SJCRH30 (cell line): ENCODE results near the gene STAT4. TPM values are rescaled to one million over a fixed set of nuclear protein-coding genes. Genes with fewer than 3 reads are reported as not detected.

Experiments
- DNase-seq, 2 experiments: peaks; one replicate each; pipeline ENCODE4 v3.0.0-alpha.2; 2015 to 2020
- H3K27ac ChIP-seq: fragments of 250-450 bp; sonication (Bioruptor Pico); 2 replicates; pipeline ENCODE4 v1.5.1; 2020; ENCODE audit warnings: mild to moderate bottlenecking, moderate library complexity
- H3K27me3 ChIP-seq: fragments of 250-450 bp; sonication (Bioruptor Pico); 2 replicates; pipeline ENCODE4 v1.5.1; 2020; ENCODE audit warnings: mild to moderate bottlenecking, moderate library complexity
- H3K36me3 ChIP-seq: fragments of 250-450 bp; sonication (Bioruptor Pico); 2 replicates; pipeline ENCODE4 v1.5.1; 2020; ENCODE audit warnings: mild to moderate bottlenecking, moderate library complexity
- H3K4me1 ChIP-seq: fragments of 250-450 bp; sonication (Bioruptor Pico); 2 replicates; pipeline ENCODE4 v1.5.1; 2020; ENCODE audit warnings: mild to moderate bottlenecking, moderate library complexity
- H3K4me3 ChIP-seq: fragments of 250-450 bp; sonication (Bioruptor Pico); 2 replicates; pipeline ENCODE4 v1.5.1; 2020; ENCODE audit warnings: mild to moderate bottlenecking, moderate library complexity
- H3K9me3 ChIP-seq: fragments of 250-450 bp; sonication (Bioruptor Pico); replicated peaks from 2 replicates; pipeline ENCODE4 v1.5.1; 2020; ENCODE audit warnings: mild to moderate bottlenecking, moderate library complexity
- total RNA-seq: library from RNA; depleted of rRNA; stranded (reverse); fragments of >200 nt; shearing (Covaris generic); gene quantifications from 2 replicates; pipeline ENCODE4 v1.2.3, GENCODE V29; 2014

Gene STAT4
- total RNA-seq, 1 experiment from 2014 or later, result 0.16 TPM

GRCh38 chr2:191066197-191066918 is 84.4 kb downstream of the STAT4 start:
- no peak overlapping the region for H3K4me3 ChIP-seq
- no peaks in the 10 kb centered on the region for H3K36me3 ChIP-seq
- no peaks in the 10 kb centered on the region; the same call in 1 of the 2 replicates for H3K27me3 ChIP-seq
- H3K9me3 ChIP-seq, result no peaks in the 10 kb centered on the region
- DNase-seq, result no peak
- H3K4me1 ChIP-seq, result no peaks in the 10 kb centered on the region
- no peak overlapping the region for H3K27ac ChIP-seq

GRCh38 chr2:191065785-191066184 is 85.0 kb downstream of the STAT4 start:
- no peak overlapping the region for H3K27ac ChIP-seq
- peaks cover 2% of the 10 kb centered on the region; the same call in 1 of the 2 replicates for H3K27me3 ChIP-seq
- H3K4me1 ChIP-seq, result no peaks in the 10 kb centered on the region
- no peaks in the 10 kb centered on the region for H3K9me3 ChIP-seq
- DNase-seq, result no peak
- no peaks in the 10 kb centered on the region for H3K36me3 ChIP-seq
- no peak overlapping the region for H3K4me3 ChIP-seq

GRCh38 chr2:191064590-191064989 is 86.2 kb downstream of the STAT4 start:
- Histone ChIP-seq H3K27ac (no peak overlapping the region), H3K9me3 (no peaks in the 10 kb centered on the region), H3K4me1 (no peaks in the 10 kb centered on the region), H3K36me3 (no peaks in the 10 kb centered on the region), H3K27me3 (peaks cover 3% of the 10 kb centered on the region; the same call in 1 of the 2 replicates), H3K4me3 (no peak overlapping the region)
- DNase-seq, result no peak

- Histone ChIP-seq H3K27ac (no peak overlapping the region), H3K4me3 (no peak overlapping the region), H3K27me3 (peaks cover 3% of the 10 kb centered on the region; the same call in 1 of the 2 replicates), H3K36me3 (no peaks in the 10 kb centered on the region), H3K9me3 (no peaks in the 10 kb centered on the region), H3K4me1 (no peaks in the 10 kb centered on the region)
- no peak for DNase-seq
Observed at GRCh38 chr2:191063584-191063983, 87.2 kb downstream of the STAT4 start.

- no peak for DNase-seq
- Histone ChIP-seq H3K36me3 (no peaks in the 10 kb centered on the region), H3K4me3 (no peak overlapping the region), H3K27ac (no peak overlapping the region), H3K9me3 (no peaks in the 10 kb centered on the region), H3K27me3 (peaks cover 10% of the 10 kb centered on the region; the same call in 1 of the 2 replicates), H3K4me1 (no peaks in the 10 kb centered on the region)
Observed at GRCh38 chr2:191061381-191061980, 89.3 kb downstream of the STAT4 start.

- peaks cover 18% of the 10 kb centered on the region; the same call in 1 of the 2 replicates for H3K27me3 ChIP-seq
- H3K4me1 ChIP-seq, result no peaks in the 10 kb centered on the region
- no peaks in the 10 kb centered on the region for H3K36me3 ChIP-seq
- no peak overlapping the region for H3K4me3 ChIP-seq
- no peaks in the 10 kb centered on the region for H3K9me3 ChIP-seq
- DNase-seq, result no peak
- no peak overlapping the region for H3K27ac ChIP-seq
Observed at GRCh38 chr2:191059308-191059707, 91.5 kb downstream of the STAT4 start.

- peaks cover 23% of the 10 kb centered on the region for H3K27me3 ChIP-seq
- no peak overlapping the region for H3K27ac ChIP-seq
Observed at GRCh38 chr2:191056228-191056627, 94.6 kb downstream of the STAT4 start.

GRCh38 chr2:191053256-191053655 is 97.5 kb downstream of the STAT4 start:
- no peak overlapping the region for H3K27ac ChIP-seq
- no peak overlapping the region for H3K4me3 ChIP-seq
- H3K4me1 ChIP-seq, result no peaks in the 10 kb centered on the region; the same call in 1 of the 2 replicates
- peaks cover 20% of the 10 kb centered on the region for H3K27me3 ChIP-seq
- no peak for DNase-seq
- no peaks in the 10 kb centered on the region for H3K36me3 ChIP-seq
- no peaks in the 10 kb centered on the region for H3K9me3 ChIP-seq

More at GRCh38 chr2:191056228-191056627, 94.6 kb downstream of the STAT4 start:
- no peaks in the 10 kb centered on the region for H3K36me3 ChIP-seq
- no peak overlapping the region for H3K4me3 ChIP-seq
- DNase-seq, result no peak
- H3K9me3 ChIP-seq, result no peaks in the 10 kb centered on the region
- no peaks in the 10 kb centered on the region for H3K4me1 ChIP-seq

- peak in 1 of 2 experiments; percentile 82 for DNase-seq
- Histone ChIP-seq H3K4me1 (no peaks in the 10 kb centered on the region; the same call in 1 of the 2 replicates), H3K4me3 (no peak overlapping the region), H3K36me3 (no peaks in the 10 kb centered on the region), H3K27ac (no peak overlapping the region), H3K9me3 (no peaks in the 10 kb centered on the region), H3K27me3 (peaks cover 14% of the 10 kb centered on the region)
Observed at GRCh38 chr2:191051825-191052778, 98.7 kb downstream of the STAT4 start.

GRCh38 chr2:191051177-191051576 is 99.6 kb downstream of the STAT4 start:
- DNase-seq, result no peak
- Histone ChIP-seq H3K27ac (no peak overlapping the region), H3K4me1 (no peaks in the 10 kb centered on the region; the same call in 1 of the 2 replicates)

GRCh38 chr2:191050640-191050987 is 100.2 kb downstream of the STAT4 start:
- no peak overlapping the region for H3K4me3 ChIP-seq
- H3K27me3 ChIP-seq, result peaks cover 8% of the 10 kb centered on the region
- no peak overlapping the region for H3K27ac ChIP-seq
- H3K9me3 ChIP-seq, result no peaks in the 10 kb centered on the region
- H3K36me3 ChIP-seq, result no peaks in the 10 kb centered on the region
- H3K4me1 ChIP-seq, result no peaks in the 10 kb centered on the region; the same call in 1 of the 2 replicates
- DNase-seq, result no peak

More at GRCh38 chr2:191051177-191051576, 99.6 kb downstream of the STAT4 start:
- Histone ChIP-seq H3K4me3 (no peak overlapping the region), H3K36me3 (no peaks in the 10 kb centered on the region), H3K27me3 (peaks cover 14% of the 10 kb centered on the region), H3K9me3 (no peaks in the 10 kb centered on the region)

- Histone ChIP-seq H3K27me3 (peaks cover 7% of the 10 kb centered on the region), H3K4me1 (no peaks in the 10 kb centered on the region; the same call in 1 of the 2 replicates), H3K36me3 (no peaks in the 10 kb centered on the region), H3K4me3 (no peak overlapping the region), H3K27ac (no peak overlapping the region), H3K9me3 (no peaks in the 10 kb centered on the region)
- no peak for DNase-seq
Observed at GRCh38 chr2:191049728-191050639, 100.8 kb downstream of the STAT4 start.

GRCh38 chr2:191048073-191048472 is 102.7 kb downstream of the STAT4 start:
- no peak for DNase-seq
- Histone ChIP-seq H3K27ac (no peak overlapping the region), H3K36me3 (no peaks in the 10 kb centered on the region), H3K4me3 (no peak overlapping the region), H3K4me1 (no peaks in the 10 kb centered on the region; the same call in 1 of the 2 replicates), H3K9me3 (peaks cover 5% of the 10 kb centered on the region; the same call in 1 of the 2 replicates), H3K27me3 (peaks cover under 1% of the 10 kb centered on the region; the same call in 1 of the 2 replicates)

- DNase-seq, result no peak
- H3K27ac ChIP-seq, result no peak overlapping the region
Observed at GRCh38 chr2:191045141-191045540, 105.7 kb downstream of the STAT4 start.

More at GRCh38 chr2:191045141-191045540, 105.7 kb downstream of the STAT4 start:
- Histone ChIP-seq H3K4me1 (no peaks in the 10 kb centered on the region; the same call in 1 of the 2 replicates), H3K27me3 (no peaks in the 10 kb centered on the region), H3K36me3 (no peaks in the 10 kb centered on the region), H3K4me3 (no peak overlapping the region), H3K9me3 (peaks cover 5% of the 10 kb centered on the region; the same call in 1 of the 2 replicates)
